ENCODE measurements around the gene RAVER2. TPM values are rescaled to one million over a fixed set of nuclear protein-coding genes. Genes with fewer than 3 reads are reported as not detected.

RAVER2 gene
- total RNA-seq, 1 experiment from 2014 or later, result 20.3 TPM

DNA sequence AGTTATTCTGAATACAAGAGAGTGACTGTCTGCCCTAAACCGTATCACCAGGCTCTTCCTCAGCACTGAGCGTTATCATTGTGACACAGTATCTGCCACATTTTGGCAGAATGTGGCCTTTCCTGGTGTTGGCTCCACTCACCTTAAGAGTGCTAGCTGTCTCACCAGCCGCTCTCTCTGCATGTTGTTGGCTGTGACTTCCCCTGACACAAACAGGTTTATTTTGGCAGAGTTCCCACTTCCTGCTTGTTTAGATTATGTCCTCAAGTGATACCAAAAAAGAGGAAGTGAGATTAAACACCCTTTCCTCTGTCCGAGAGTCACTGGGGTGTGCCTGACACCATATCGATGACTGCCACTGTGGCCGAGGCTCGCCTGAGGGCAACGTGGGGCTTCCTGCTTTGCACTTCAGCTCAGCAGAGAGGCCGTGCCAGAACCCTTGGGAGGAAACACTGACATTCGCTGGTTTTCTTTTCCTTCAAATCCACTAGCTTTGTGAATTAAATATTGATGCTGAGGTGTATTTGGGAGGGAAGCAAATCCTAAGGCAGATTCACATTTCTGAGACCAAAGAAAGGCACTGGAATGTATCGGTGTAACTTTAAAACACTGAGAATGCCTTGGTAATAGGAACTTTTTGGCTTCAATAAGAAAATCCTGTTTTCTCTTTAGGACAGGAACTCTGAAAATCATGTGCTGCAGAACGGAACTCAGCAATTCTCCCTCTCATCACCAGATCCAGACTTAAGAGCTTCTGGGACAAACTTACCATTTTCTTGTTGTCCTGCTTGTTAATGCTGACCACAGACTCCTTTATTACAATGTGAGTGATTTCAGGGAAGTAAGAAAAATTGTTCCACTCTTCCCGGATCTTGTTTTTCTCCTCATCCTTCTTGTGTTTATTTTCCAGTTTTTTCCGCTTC lies 119.4 kb downstream of the RAVER2 start (continued):
- TF ChIP-seq, protein P1, sequence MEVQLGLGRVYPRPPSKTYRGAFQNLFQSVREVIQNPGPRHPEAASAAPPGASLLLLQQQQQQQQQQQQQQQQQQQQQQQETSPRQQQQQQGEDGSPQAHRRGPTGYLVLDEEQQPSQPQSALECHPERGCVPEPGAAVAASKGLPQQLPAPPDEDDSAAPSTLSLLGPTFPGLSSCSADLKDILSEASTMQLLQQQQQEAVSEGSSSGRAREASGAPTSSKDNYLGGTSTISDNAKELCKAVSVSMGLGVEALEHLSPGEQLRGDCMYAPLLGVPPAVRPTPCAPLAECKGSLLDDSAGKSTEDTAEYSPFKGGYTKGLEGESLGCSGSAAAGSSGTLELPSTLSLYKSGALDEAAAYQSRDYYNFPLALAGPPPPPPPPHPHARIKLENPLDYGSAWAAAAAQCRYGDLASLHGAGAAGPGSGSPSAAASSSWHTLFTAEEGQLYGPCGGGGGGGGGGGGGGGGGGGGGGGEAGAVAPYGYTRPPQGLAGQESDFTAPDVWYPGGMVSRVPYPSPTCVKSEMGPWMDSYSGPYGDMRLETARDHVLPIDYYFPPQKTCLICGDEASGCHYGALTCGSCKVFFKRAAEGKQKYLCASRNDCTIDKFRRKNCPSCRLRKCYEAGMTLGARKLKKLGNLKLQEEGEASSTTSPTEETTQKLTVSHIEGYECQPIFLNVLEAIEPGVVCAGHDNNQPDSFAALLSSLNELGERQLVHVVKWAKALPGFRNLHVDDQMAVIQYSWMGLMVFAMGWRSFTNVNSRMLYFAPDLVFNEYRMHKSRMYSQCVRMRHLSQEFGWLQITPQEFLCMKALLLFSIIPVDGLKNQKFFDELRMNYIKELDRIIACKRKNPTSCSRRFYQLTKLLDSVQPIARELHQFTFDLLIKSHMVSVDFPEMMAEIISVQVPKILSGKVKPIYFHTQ (CRISPR knock-in tag; IDR thresholded peaks at IDR 0.05), result no peak
- TF ChIP-seq, protein P2, sequence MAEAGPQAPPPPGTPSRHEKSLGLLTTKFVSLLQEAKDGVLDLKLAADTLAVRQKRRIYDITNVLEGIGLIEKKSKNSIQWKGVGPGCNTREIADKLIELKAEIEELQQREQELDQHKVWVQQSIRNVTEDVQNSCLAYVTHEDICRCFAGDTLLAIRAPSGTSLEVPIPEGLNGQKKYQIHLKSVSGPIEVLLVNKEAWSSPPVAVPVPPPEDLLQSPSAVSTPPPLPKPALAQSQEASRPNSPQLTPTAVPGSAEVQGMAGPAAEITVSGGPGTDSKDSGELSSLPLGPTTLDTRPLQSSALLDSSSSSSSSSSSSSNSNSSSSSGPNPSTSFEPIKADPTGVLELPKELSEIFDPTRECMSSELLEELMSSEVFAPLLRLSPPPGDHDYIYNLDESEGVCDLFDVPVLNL (CRISPR knock-in tag; IDR thresholded peaks at IDR 0.05; ENCODE audit: borderline replicate concordance, low read depth), result no peak
- TF ChIP-seq, protein P3, sequence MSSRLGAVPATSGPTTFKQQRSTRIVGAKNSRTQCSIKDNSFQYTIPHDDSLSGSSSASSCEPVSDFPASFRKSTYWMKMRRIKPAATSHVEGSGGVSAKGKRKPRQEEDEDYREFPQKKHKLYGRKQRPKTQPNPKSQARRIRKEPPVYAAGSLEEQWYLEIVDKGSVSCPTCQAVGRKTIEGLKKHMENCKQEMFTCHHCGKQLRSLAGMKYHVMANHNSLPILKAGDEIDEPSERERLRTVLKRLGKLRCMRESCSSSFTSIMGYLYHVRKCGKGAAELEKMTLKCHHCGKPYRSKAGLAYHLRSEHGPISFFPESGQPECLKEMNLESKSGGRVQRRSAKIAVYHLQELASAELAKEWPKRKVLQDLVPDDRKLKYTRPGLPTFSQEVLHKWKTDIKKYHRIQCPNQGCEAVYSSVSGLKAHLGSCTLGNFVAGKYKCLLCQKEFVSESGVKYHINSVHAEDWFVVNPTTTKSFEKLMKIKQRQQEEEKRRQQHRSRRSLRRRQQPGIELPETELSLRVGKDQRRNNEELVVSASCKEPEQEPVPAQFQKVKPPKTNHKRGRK (CRISPR knock-in tag; IDR thresholded peaks at IDR 0.05; ENCODE audit: borderline replicate concordance), result no peak
- TF ChIP-seq CREB1 (CRISPR knock-in tag; IDR thresholded peaks at IDR 0.05), result no peak
- TF ChIP-seq MXD4 (CRISPR knock-in tag; IDR thresholded peaks at IDR 0.05; ENCODE audit: borderline replicate concordance), result no peak
- TF ChIP-seq, protein P4, sequence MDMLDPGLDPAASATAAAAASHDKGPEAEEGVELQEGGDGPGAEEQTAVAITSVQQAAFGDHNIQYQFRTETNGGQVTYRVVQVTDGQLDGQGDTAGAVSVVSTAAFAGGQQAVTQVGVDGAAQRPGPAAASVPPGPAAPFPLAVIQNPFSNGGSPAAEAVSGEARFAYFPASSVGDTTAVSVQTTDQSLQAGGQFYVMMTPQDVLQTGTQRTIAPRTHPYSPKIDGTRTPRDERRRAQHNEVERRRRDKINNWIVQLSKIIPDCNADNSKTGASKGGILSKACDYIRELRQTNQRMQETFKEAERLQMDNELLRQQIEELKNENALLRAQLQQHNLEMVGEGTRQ (CRISPR knock-in tag; IDR thresholded peaks at IDR 0.05), result no peak
- TF ChIP-seq ESRRA (CRISPR knock-in tag; IDR thresholded peaks at IDR 0.05; ENCODE audit: borderline replicate concordance), result no peak
- TF ChIP-seq MYBL2 (CRISPR knock-in tag; IDR thresholded peaks at IDR 0.05), result no peak
- TF ChIP-seq, protein P5, sequence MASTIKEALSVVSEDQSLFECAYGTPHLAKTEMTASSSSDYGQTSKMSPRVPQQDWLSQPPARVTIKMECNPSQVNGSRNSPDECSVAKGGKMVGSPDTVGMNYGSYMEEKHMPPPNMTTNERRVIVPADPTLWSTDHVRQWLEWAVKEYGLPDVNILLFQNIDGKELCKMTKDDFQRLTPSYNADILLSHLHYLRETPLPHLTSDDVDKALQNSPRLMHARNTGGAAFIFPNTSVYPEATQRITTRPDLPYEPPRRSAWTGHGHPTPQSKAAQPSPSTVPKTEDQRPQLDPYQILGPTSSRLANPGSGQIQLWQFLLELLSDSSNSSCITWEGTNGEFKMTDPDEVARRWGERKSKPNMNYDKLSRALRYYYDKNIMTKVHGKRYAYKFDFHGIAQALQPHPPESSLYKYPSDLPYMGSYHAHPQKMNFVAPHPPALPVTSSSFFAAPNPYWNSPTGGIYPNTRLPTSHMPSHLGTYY (CRISPR knock-in tag; IDR thresholded peaks at IDR 0.05), result no peak

DNA sequence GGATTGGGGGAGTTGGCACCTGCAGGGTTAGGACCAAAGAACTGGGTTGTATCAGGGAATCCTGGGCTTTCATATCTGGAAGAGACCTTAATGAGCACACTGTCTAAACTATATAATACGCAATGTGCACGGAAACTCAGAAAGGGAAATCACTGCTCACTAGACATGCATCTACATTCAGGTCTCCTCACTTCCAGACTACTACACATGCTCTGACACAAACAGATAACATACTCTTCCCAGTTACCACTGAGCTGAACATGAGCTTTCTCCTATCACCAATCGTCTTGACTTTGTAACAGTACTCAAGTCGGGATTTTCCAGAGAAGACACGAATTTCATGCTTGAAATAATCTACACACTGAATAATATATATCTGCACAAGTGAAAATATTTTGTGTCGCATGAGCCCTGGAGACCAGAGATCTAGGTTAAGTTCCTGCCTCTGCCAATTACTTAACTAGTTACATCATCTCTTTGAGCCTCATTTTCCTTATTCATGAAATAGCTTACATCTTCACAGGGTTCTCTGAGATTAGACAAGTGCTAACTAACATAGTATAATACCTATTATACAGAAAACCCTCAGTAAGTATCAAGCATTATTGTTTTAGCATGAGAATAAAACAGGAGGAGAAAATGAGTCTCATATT lies 120.4 kb downstream of the RAVER2 start:
- ChIA-PET CTCF (no interaction called here), POLR2A (no interaction called here)
- ATAC-seq (no peak), DNase-seq (ENCODE audit: low spot score) (no peak)
- H3K27me3 Mint-ChIP-seq (ENCODE audit: low read depth), result no peaks in the 10 kb centered on the region
- peaks cover 11% of the 10 kb centered on the region for H3K4me1 Mint-ChIP-seq
- H3K27ac Mint-ChIP-seq, result no peak overlapping the region
- H3K36me3 Mint-ChIP-seq, result peaks cover 15% of the 10 kb centered on the region
- H3K4me3 Mint-ChIP-seq, result no peak overlapping the region
- no peaks in the 10 kb centered on the region for H3K9me3 Mint-ChIP-seq
- TF ChIP-seq ZNF671 (CRISPR knock-in tag; IDR thresholded peaks at IDR 0.05) (no peak), IRF2 (CRISPR knock-in tag; IDR thresholded peaks at IDR 0.05; ENCODE audit: borderline replicate concordance, low read depth) (no peak), SP1 (CRISPR knock-in tag; conservative IDR thresholded peaks at IDR 0.05) (no peak), ZNF423 (CRISPR knock-in tag; IDR thresholded peaks at IDR 0.05) (no peak), SMAD3 (CRISPR knock-in tag; IDR thresholded peaks at IDR 0.05; ENCODE audit: borderline replicate concordance) (no peak), RELA (CRISPR knock-in tag; IDR thresholded peaks at IDR 0.05; ENCODE audit: borderline replicate concordance) (no peak), GTF2I (CRISPR knock-in tag; conservative IDR thresholded peaks at IDR 0.05) (no peak)
- TF ChIP-seq, protein P6, sequence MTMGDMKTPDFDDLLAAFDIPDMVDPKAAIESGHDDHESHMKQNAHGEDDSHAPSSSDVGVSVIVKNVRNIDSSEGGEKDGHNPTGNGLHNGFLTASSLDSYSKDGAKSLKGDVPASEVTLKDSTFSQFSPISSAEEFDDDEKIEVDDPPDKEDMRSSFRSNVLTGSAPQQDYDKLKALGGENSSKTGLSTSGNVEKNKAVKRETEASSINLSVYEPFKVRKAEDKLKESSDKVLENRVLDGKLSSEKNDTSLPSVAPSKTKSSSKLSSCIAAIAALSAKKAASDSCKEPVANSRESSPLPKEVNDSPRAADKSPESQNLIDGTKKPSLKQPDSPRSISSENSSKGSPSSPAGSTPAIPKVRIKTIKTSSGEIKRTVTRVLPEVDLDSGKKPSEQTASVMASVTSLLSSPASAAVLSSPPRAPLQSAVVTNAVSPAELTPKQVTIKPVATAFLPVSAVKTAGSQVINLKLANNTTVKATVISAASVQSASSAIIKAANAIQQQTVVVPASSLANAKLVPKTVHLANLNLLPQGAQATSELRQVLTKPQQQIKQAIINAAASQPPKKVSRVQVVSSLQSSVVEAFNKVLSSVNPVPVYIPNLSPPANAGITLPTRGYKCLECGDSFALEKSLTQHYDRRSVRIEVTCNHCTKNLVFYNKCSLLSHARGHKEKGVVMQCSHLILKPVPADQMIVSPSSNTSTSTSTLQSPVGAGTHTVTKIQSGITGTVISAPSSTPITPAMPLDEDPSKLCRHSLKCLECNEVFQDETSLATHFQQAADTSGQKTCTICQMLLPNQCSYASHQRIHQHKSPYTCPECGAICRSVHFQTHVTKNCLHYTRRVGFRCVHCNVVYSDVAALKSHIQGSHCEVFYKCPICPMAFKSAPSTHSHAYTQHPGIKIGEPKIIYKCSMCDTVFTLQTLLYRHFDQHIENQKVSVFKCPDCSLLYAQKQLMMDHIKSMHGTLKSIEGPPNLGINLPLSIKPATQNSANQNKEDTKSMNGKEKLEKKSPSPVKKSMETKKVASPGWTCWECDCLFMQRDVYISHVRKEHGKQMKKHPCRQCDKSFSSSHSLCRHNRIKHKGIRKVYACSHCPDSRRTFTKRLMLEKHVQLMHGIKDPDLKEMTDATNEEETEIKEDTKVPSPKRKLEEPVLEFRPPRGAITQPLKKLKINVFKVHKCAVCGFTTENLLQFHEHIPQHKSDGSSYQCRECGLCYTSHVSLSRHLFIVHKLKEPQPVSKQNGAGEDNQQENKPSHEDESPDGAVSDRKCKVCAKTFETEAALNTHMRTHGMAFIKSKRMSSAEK (CRISPR knock-in tag; IDR thresholded peaks at IDR 0.05; ENCODE audit: borderline replicate concordance), result no peak
- TF ChIP-seq, protein P7, sequence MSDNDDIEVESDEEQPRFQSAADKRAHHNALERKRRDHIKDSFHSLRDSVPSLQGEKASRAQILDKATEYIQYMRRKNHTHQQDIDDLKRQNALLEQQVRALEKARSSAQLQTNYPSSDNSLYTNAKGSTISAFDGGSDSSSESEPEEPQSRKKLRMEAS (CRISPR knock-in tag; IDR thresholded peaks at IDR 0.05), result no peak
- TF ChIP-seq, protein P8, sequence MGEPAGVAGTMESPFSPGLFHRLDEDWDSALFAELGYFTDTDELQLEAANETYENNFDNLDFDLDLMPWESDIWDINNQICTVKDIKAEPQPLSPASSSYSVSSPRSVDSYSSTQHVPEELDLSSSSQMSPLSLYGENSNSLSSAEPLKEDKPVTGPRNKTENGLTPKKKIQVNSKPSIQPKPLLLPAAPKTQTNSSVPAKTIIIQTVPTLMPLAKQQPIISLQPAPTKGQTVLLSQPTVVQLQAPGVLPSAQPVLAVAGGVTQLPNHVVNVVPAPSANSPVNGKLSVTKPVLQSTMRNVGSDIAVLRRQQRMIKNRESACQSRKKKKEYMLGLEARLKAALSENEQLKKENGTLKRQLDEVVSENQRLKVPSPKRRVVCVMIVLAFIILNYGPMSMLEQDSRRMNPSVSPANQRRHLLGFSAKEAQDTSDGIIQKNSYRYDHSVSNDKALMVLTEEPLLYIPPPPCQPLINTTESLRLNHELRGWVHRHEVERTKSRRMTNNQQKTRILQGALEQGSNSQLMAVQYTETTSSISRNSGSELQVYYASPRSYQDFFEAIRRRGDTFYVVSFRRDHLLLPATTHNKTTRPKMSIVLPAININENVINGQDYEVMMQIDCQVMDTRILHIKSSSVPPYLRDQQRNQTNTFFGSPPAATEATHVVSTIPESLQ (CRISPR knock-in tag; IDR thresholded peaks at IDR 0.05), result no peak
